H9 (cell line): Measurements from ENCODE around the gene ATP13A3. TPM values are rescaled to one million over a fixed set of nuclear protein-coding genes. Genes with fewer than 3 reads are reported as not detected.

Experiments used
- DNase-seq: peaks from one replicate; pipeline ENCODE4 v3.0.0-alpha.2; 2017
- H2AFZ ChIP-seq: one replicate; pipeline ENCODE4 v1.6.1; 2013; ENCODE audit warnings: mild to moderate bottlenecking, low read length, control low read depth, moderate library complexity
- H2AK5ac ChIP-seq: 2 replicates; pipeline ENCODE4 v1.6.1; 2013; ENCODE audit warnings: low read length, control low read depth, mixed read lengths; ENCODE audit not compliant: insufficient read length
- H2BK120ac ChIP-seq: one replicate; pipeline ENCODE4 v1.6.1; 2013; ENCODE audit warnings: low read depth, mild to moderate bottlenecking, low read length, control low read depth, inconsistent platforms; ENCODE audit not compliant: poor library complexity, severe bottlenecking
- H2BK12ac ChIP-seq: 2 replicates; pipeline ENCODE4 v1.6.1; 2013; ENCODE audit warnings: low read length, control low read depth, mixed read lengths, low read depth; ENCODE audit not compliant: insufficient read length
- H2BK15ac ChIP-seq: 2 replicates; pipeline ENCODE4 v1.6.1; 2013; ENCODE audit warnings: low read depth, low read length, control low read depth
- H2BK20ac ChIP-seq: one replicate; pipeline ENCODE4 v1.6.1; 2013; ENCODE audit warnings: low read depth, mild to moderate bottlenecking, low read length, control low read depth, inconsistent platforms; ENCODE audit not compliant: poor library complexity, severe bottlenecking
- H2BK5ac ChIP-seq: 2 replicates; pipeline ENCODE4 v1.6.1; 2013; ENCODE audit warnings: low read length, control low read depth, mixed read lengths; ENCODE audit not compliant: insufficient read length
- H3K14ac ChIP-seq: 2 replicates; pipeline ENCODE4 v1.6.1; 2013; ENCODE audit warnings: low read length, control low read depth; ENCODE audit not compliant: insufficient read depth
- H3K18ac ChIP-seq: 2 replicates; pipeline ENCODE4 v1.6.1; 2013; ENCODE audit warnings: low read depth, mild to moderate bottlenecking, mixed read lengths, low read length, control low read depth; ENCODE audit not compliant: insufficient read length
- H3K23ac ChIP-seq: 2 replicates; pipeline ENCODE4 v1.6.1; 2013; ENCODE audit warnings: low read length, control low read depth, mixed read lengths, low read depth; ENCODE audit not compliant: insufficient read length
- H3K23me2 ChIP-seq: 2 replicates; pipeline ENCODE4 v1.6.1; 2013; ENCODE audit warnings: low read depth, mild to moderate bottlenecking, mixed read lengths, low read length, control low read depth; ENCODE audit not compliant: insufficient read length, poor library complexity, severe bottlenecking
- H3K27ac ChIP-seq: 2 replicates; pipeline ENCODE4 v1.5.1; 2013; ENCODE audit warnings: low read length, control low read depth, mixed read lengths, low read depth; ENCODE audit not compliant: insufficient read length
- H3K27me3 ChIP-seq: 2 replicates; pipeline ENCODE4 v1.6.1; 2013; ENCODE audit warnings: low read length, control low read depth, inconsistent platforms; ENCODE audit not compliant: insufficient read depth
- H3K4ac ChIP-seq: 2 replicates; pipeline ENCODE4 v1.6.1; 2013; ENCODE audit warnings: low read depth, mild to moderate bottlenecking, control low read depth, inconsistent platforms, low read length, moderate library complexity
- H3K4me1 ChIP-seq: 2 replicates; pipeline ENCODE4 v1.6.1; 2013; ENCODE audit warnings: low read length, control low read depth, inconsistent platforms; ENCODE audit not compliant: insufficient read depth
- H3K4me2 ChIP-seq: 2 replicates; pipeline ENCODE4 v1.6.1; 2013; ENCODE audit warnings: low read length, control low read depth, mixed read lengths; ENCODE audit not compliant: insufficient read length, insufficient read depth
- H3K56ac ChIP-seq: 2 replicates; pipeline ENCODE4 v1.6.1; 2013; ENCODE audit warnings: low read depth, mild to moderate bottlenecking, mixed read lengths, low read length, control low read depth; ENCODE audit not compliant: insufficient read length
- H3K79me1 ChIP-seq: 2 replicates; pipeline ENCODE4 v1.6.1; 2013; ENCODE audit warnings: low read depth, mild to moderate bottlenecking, moderate library complexity, low read length, control low read depth, inconsistent platforms; ENCODE audit not compliant: insufficient read depth, poor library complexity, severe bottlenecking
- H3K79me2 ChIP-seq: 2 replicates; pipeline ENCODE4 v1.6.1; 2013; ENCODE audit warnings: low read length, control low read depth, inconsistent platforms; ENCODE audit not compliant: insufficient read depth
- H3K9ac ChIP-seq: 2 replicates; pipeline ENCODE4 v1.6.1; 2013; ENCODE audit warnings: low read length, control low read depth, mixed read lengths; ENCODE audit not compliant: insufficient read length; ENCODE audit errors: extremely low read depth
- H3K9me3 ChIP-seq: one replicate; pipeline ENCODE4 v1.6.1; 2013; ENCODE audit warnings: low read depth, low read length, inconsistent platforms; ENCODE audit not compliant: control insufficient read depth
- H3T11ph ChIP-seq: one replicate; pipeline ENCODE4 v1.6.1; 2013; ENCODE audit warnings: mild to moderate bottlenecking, low read length, control low read depth, inconsistent platforms
- H4K20me1 ChIP-seq: one replicate; pipeline ENCODE4 v1.6.1; 2013; ENCODE audit not compliant: control insufficient read depth, insufficient read length, insufficient read depth
- H4K5ac ChIP-seq: 2 replicates; pipeline ENCODE4 v1.6.1; 2013; ENCODE audit warnings: low read depth, mild to moderate bottlenecking, mixed read lengths, low read length, control low read depth; ENCODE audit not compliant: insufficient read length
- H4K8ac ChIP-seq: replicated peaks from 2 replicates; pipeline ENCODE4 v1.6.1; 2013; ENCODE audit warnings: low read length, control low read depth, mixed read lengths, low read depth; ENCODE audit not compliant: insufficient read length
- H4K91ac ChIP-seq: 2 replicates; pipeline ENCODE4 v1.6.1; 2013; ENCODE audit warnings: low read depth, mild to moderate bottlenecking, moderate library complexity, mixed read lengths, low read length, control low read depth; ENCODE audit not compliant: insufficient read length
- H3K27ac Mint-ChIP-seq, 3 experiments: 2 replicates in 2 of 3; 3 replicates in 1 of 3; pipeline ENCODE4 v1.8.0; 2020 to 2021; ENCODE audit warnings: mixed read lengths in 3 of 3, mild to moderate bottlenecking in 1 of 3, moderate library complexity in 1 of 3
- H3K27me3 Mint-ChIP-seq: 2 replicates; pipeline ENCODE4 v1.8.0; 2021; ENCODE audit warnings: low read depth, mild to moderate bottlenecking, moderate library complexity, mixed read lengths
- H3K36me3 Mint-ChIP-seq, 3 experiments: 2 replicates in 2 of 3; 3 replicates in 1 of 3; pipeline ENCODE4 v1.8.0; 2020 to 2021; ENCODE audit warnings: low read depth in 3 of 3, mixed read lengths in 3 of 3; ENCODE audit not compliant: insufficient read depth in 1 of 3
- H3K4me1 Mint-ChIP-seq, 2 experiments: 2 replicates each; pipeline ENCODE4 v1.8.0; 2020; ENCODE audit warnings: mixed read lengths in 2 of 2
- H3K4me3 Mint-ChIP-seq, 2 experiments: 2 replicates in 1 of 2; 3 replicates in 1 of 2; pipeline ENCODE4 v1.8.0; 2020 to 2021; ENCODE audit warnings: mild to moderate bottlenecking in 2 of 2, mixed read lengths in 2 of 2, moderate library complexity in 1 of 2
- H3K9me3 Mint-ChIP-seq, 2 experiments: 2 replicates in 1 of 2; 3 replicates in 1 of 2; pipeline ENCODE4 v1.8.0; 2020; ENCODE audit warnings: mild to moderate bottlenecking in 2 of 2, mixed read lengths in 2 of 2, moderate library complexity in 1 of 2
- CTCF ChIP-seq: fragments of 200-600 bp; sonication (generic); conservative IDR thresholded peaks from 3 replicates; pipeline ENCODE4 v1.8.0; 2021; ENCODE audit warnings: antibody characterized with exemption, mild to moderate bottlenecking
- WGBS: extraction: QIAGEN DNeasy Blood & Tissue Kit; methylation state at CpG from one replicate; pipeline ENCODE4 v1.1.7; 2013; ENCODE audit warnings: missing lambda C conversion rate, low lambda C conversion rate, mixed read lengths; ENCODE audit not compliant: insufficient read length; ENCODE audit errors: extremely low coverage; 5-methylcytosine and 5-hydroxymethylcytosine counted together
- total RNA-seq: library from RNA; stranded (reverse); gene quantifications from 2 replicates; pipeline ENCODE4 v1.2.1, GENCODE V29; 2021

The ATP13A3 gene
- total RNA-seq, 1 experiment from 2014 or later = 78.5 TPM

GRCh38 chr3:194447161-194447560 lies 39.6 kb downstream of the ATP13A3 start:
- Histone ChIP-seq H4K5ac (no peak overlapping the region), H3T11ph (no peak overlapping the region), H3K56ac (no peak overlapping the region), H3K4ac (no peak overlapping the region), H3K9me3 (no peaks in the 10 kb centered on the region), H3K14ac (no peak overlapping the region), H2AFZ (no peak overlapping the region), H2BK15ac (no peak overlapping the region), H3K27me3 (no peaks in the 10 kb centered on the region), H3K79me1 (no peaks in the 10 kb centered on the region), H3K9ac (no peak overlapping the region), H3K4me2 (no peak overlapping the region), H4K20me1 (no peaks in the 10 kb centered on the region), H2BK12ac (no peak overlapping the region), H4K91ac (no peak overlapping the region), H2BK5ac (no peak overlapping the region), H2BK20ac (no peak overlapping the region), H3K23ac (no peak overlapping the region), H4K8ac (no peak overlapping the region), H3K4me1 (no peaks in the 10 kb centered on the region), H2AK5ac (no peak overlapping the region), H3K23me2 (no peaks in the 10 kb centered on the region), H3K27ac (no peak overlapping the region), H2BK120ac (no peak overlapping the region), H3K18ac (no peak overlapping the region), H3K79me2 (no peaks in the 10 kb centered on the region)
- TF ChIP-seq CTCF = no peak
- no peak overlapping the region for H3K4me3 Mint-ChIP-seq
- H3K9me3 Mint-ChIP-seq = no peaks in the 10 kb centered on the region
- H3K4me1 Mint-ChIP-seq = no peaks in the 10 kb centered on the region
- H3K36me3 Mint-ChIP-seq = peaks cover 29 to 65% (median 64%) of the 10 kb centered on the region in 3 experiments; a peak in 6 of 7 replicates
- DNase-seq = no peak
- no CpG with 5 or more reads among the region's 6 CpGs for WGBS
- no peak overlapping the region for H3K27ac Mint-ChIP-seq
- no peaks in the 10 kb centered on the region for H3K27me3 Mint-ChIP-seq
